Osteoblast (primary cell): ENCODE results near the gene PHACTR2. TPM values are rescaled to one million over a fixed set of nuclear protein-coding genes. Genes with fewer than 3 reads are reported as not detected.
"Not testable (repeated sequence)": the region's sequence is repeated elsewhere in the genome, so short reads cannot be mapped to it uniquely, and the experiment has no call there.

Source experiments
- DNase-seq: peaks from one replicate; pipeline ENCODE4 v3.0.0; 2011; ENCODE audit warnings: low spot score, mixed read lengths; ENCODE audit not compliant: insufficient read length; ENCODE audit errors: missing footprints
- H2AFZ ChIP-seq: 2 replicates; pipeline ENCODE4 v1.6.0; 2011; ENCODE audit warnings: mild to moderate bottlenecking, low read length
- H3K27ac ChIP-seq: 2 replicates; pipeline ENCODE4 v1.5.1; 2011; ENCODE audit warnings: mild to moderate bottlenecking, low read depth, low read length, moderate library complexity
- H3K27me3 ChIP-seq: 2 replicates; pipeline ENCODE4 v1.6.0; 2012; ENCODE audit warnings: mild to moderate bottlenecking, control low read depth, inconsistent platforms, low read length, moderate library complexity; ENCODE audit not compliant: insufficient read depth
- H3K36me3 ChIP-seq: 2 replicates; pipeline ENCODE4 v1.5.1; 2011; ENCODE audit warnings: mild to moderate bottlenecking, low read length, control low read depth, moderate library complexity; ENCODE audit not compliant: insufficient read depth
- H3K4me1 ChIP-seq: 2 replicates; pipeline ENCODE4 v1.5.1; 2011; ENCODE audit warnings: mild to moderate bottlenecking, low read length, control low read depth, moderate library complexity; ENCODE audit not compliant: insufficient read depth
- H3K4me2 ChIP-seq: 2 replicates; pipeline ENCODE4 v1.6.0; 2011; ENCODE audit warnings: mild to moderate bottlenecking, low read length; ENCODE audit not compliant: insufficient read depth
- H3K4me3 ChIP-seq: fragments of 200-600 bp; sonication (generic); 3 replicates; pipeline ENCODE4 v1.5.1; 2012; ENCODE audit warnings: mild to moderate bottlenecking, low read length, inconsistent platforms; ENCODE audit not compliant: insufficient read depth
- H3K79me2 ChIP-seq: 2 replicates; pipeline ENCODE4 v1.6.0; 2012; ENCODE audit warnings: mild to moderate bottlenecking, low read length, control low read depth, inconsistent platforms; ENCODE audit not compliant: insufficient read depth
- H3K9me3 ChIP-seq: 2 replicates; pipeline ENCODE4 v1.5.1; 2011; ENCODE audit warnings: low read depth, low read length, control low read depth
- H4K20me1 ChIP-seq: 2 replicates; pipeline ENCODE4 v1.6.0; 2012; ENCODE audit warnings: mild to moderate bottlenecking, low read length, control low read depth; ENCODE audit not compliant: insufficient read depth
- total RNA-seq: library from RNA; depleted of rRNA; stranded (reverse); fragments of >200 nt; gene quantifications from 2 replicates; pipeline ENCODE4 v1.2.3, GENCODE V29; 2012
- TF ChIP-seq, protein P1 (sequence below): IDR thresholded peaks from 2 replicates; pipeline ENCODE4 v1.5.1; 2011; ENCODE audit warnings: mild to moderate bottlenecking, low read depth, low read length, moderate library complexity; ENCODE audit errors: extremely low read depth

Gene PHACTR2
- total RNA-seq, 1 donor, result 71.7 TPM

GRCh38 chr6:143867236-143867635 is 189.5 kb downstream of the PHACTR2 start:
- Histone ChIP-seq H4K20me1 (no peaks in the 10 kb centered on the region), H3K36me3 (peaks cover 24% of the 10 kb centered on the region), H2AFZ (no peak overlapping the region), H3K79me2 (no peaks in the 10 kb centered on the region), H3K9me3 (no peaks in the 10 kb centered on the region), H3K4me2 (no peak overlapping the region), H3K27me3 (no peaks in the 10 kb centered on the region), H3K27ac (no peak overlapping the region), H3K4me3 (no peak overlapping the region), H3K4me1 (no peaks in the 10 kb centered on the region)
- DNase-seq, result no peak
- TF ChIP-seq, protein P1, sequence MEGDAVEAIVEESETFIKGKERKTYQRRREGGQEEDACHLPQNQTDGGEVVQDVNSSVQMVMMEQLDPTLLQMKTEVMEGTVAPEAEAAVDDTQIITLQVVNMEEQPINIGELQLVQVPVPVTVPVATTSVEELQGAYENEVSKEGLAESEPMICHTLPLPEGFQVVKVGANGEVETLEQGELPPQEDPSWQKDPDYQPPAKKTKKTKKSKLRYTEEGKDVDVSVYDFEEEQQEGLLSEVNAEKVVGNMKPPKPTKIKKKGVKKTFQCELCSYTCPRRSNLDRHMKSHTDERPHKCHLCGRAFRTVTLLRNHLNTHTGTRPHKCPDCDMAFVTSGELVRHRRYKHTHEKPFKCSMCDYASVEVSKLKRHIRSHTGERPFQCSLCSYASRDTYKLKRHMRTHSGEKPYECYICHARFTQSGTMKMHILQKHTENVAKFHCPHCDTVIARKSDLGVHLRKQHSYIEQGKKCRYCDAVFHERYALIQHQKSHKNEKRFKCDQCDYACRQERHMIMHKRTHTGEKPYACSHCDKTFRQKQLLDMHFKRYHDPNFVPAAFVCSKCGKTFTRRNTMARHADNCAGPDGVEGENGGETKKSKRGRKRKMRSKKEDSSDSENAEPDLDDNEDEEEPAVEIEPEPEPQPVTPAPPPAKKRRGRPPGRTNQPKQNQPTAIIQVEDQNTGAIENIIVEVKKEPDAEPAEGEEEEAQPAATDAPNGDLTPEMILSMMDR, result no peak

GRCh38 chr6:143868808-143869207 is 191.0 kb downstream of the PHACTR2 start:
- H3K4me2 ChIP-seq, H3K4me3 ChIP-seq, H3K4me1 ChIP-seq, H4K20me1 ChIP-seq, H2AFZ ChIP-seq, H3K36me3 ChIP-seq, H3K27ac ChIP-seq, H3K9me3 ChIP-seq, H3K79me2 ChIP-seq, H3K27me3 ChIP-seq, DNase-seq: not testable (repeated sequence)

DNA sequence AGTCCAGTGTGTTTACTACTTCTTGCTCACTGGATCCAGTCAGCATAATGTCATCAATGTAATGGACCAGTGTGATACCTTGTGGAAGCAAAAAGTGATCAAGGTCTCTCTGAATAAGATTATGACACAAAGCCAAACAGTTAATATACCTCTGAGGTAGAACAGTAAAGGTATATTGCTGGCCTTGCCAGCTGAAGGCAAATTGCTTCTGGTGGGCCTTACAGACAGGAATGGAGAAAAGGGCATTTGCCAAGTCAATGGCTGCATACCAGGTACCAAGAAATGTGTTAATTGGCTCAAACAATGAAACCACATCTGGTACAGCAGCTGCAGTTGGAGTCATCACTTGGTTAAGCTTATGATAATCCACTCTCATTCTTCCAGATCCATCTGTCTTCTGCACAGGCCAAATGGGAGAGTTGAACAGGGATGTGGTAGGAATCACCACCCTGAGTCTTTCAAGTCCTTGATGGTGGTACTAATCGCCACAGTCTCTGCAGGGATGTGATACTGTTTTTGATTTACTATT is 193.5 kb downstream of the PHACTR2 start:
- H2AFZ ChIP-seq, result peak overlapping the region; percentile 51
- not testable (repeated sequence) for H3K27ac ChIP-seq, H3K4me3 ChIP-seq, H4K20me1 ChIP-seq, H3K36me3 ChIP-seq, H3K27me3 ChIP-seq, H3K9me3 ChIP-seq, H3K4me2 ChIP-seq, DNase-seq, H3K79me2 ChIP-seq, H3K4me1 ChIP-seq

DNA sequence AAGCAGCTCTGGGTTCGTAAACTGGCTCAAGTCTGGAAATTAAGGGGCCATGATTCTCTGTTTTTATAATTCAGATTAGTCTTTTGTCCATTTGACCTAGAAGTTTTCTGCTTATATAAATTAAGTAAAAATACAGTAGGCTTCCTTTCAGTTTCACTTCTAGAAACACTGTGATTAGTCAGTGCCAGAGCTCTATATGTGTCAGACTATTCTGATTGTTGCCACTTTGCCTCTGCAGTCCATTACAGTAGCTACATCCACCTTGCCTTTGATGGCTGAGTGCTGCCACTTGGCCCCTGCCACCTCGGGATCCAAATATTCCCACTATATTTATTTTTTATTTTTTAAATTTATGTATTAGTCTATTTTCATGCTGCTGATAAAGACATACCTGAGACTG is 194.4 kb downstream of the PHACTR2 start:
- H3K4me2 ChIP-seq, result peak overlapping the region; percentile 17
- H3K79me2 ChIP-seq, result no peaks in the 10 kb centered on the region
- H3K9me3 ChIP-seq, result no peaks in the 10 kb centered on the region
- no peaks in the 10 kb centered on the region for H3K27me3 ChIP-seq
- H3K4me1 ChIP-seq, result no peaks in the 10 kb centered on the region
- TF ChIP-seq, protein P1, result no peak
- H4K20me1 ChIP-seq, result no peaks in the 10 kb centered on the region
- H3K36me3 ChIP-seq, result no peaks in the 10 kb centered on the region
- no peak overlapping the region for H3K27ac ChIP-seq
- H3K4me3 ChIP-seq, result peak overlapping the region; percentile 37
- H2AFZ ChIP-seq, result peak overlapping the region; percentile 67
- DNase-seq, result no peak

DNA sequence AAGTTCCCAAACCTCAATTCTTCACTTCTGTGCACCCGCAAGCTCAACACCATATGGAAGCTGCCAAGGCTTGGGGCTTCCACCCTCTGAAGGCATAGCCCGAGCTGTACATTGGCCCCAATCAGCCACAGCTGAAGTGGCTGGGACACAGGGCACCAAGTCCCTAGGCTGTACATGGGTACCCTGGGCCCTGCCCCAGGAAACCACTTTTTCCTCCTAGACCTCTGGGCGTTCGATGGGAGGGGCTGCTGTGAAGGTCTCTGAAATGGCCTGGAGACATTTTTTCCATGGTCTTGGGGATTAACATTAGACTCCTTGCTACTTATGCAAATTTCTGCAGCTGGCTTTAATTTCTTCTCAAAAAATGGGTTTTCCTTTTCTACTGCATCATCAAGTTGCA is 195.8 kb downstream of the PHACTR2 start:
- not testable (repeated sequence) for H3K4me3 ChIP-seq, H4K20me1 ChIP-seq, H2AFZ ChIP-seq, H3K79me2 ChIP-seq, H3K9me3 ChIP-seq, H3K4me2 ChIP-seq, H3K36me3 ChIP-seq, DNase-seq, H3K27me3 ChIP-seq, H3K4me1 ChIP-seq, H3K27ac ChIP-seq

GRCh38 chr6:143874503-143874902 is 196.7 kb downstream of the PHACTR2 start:
- H4K20me1 ChIP-seq, H3K27ac ChIP-seq, H3K4me3 ChIP-seq, H3K4me2 ChIP-seq, H3K36me3 ChIP-seq, H3K4me1 ChIP-seq, H3K27me3 ChIP-seq, H2AFZ ChIP-seq, H3K9me3 ChIP-seq, DNase-seq, H3K79me2 ChIP-seq: not testable (repeated sequence)
